SK-N-SH treated with all-trans-retinoic acid at 6 μM for 48 hours (cell line): Measurements from ENCODE around the gene FHOD3.

Experiments used
- ATAC-seq: fragments of 200-7000 bp; cut with Tn5 transposase; 3 replicates; pipeline ENCODE4 v1.9.1; 2020; ENCODE audit warnings: mild to moderate bottlenecking, moderate library complexity
- ARNTL ChIP-seq: fragments of 450-650 bp; formaldehyde crosslinking; IDR thresholded peaks from 2 replicates; pipeline ENCODE4 v1.5.0; 2020; ENCODE audit warnings: low read depth, mild to moderate bottlenecking, moderate library complexity, borderline replicate concordance
- CSDC2 ChIP-seq: fragments of 250-450 bp; sonication (Bioruptor Pico); IDR thresholded peaks from 2 replicates; pipeline ENCODE4 v1.5.0; 2020; ENCODE audit warnings: mild to moderate bottlenecking, moderate library complexity
- CSRNP3 ChIP-seq: fragments of 250-450 bp; sonication (Bioruptor Pico); IDR thresholded peaks from 2 replicates; pipeline ENCODE4 v1.5.1; 2021; ENCODE audit warnings: mild to moderate bottlenecking, moderate library complexity
- ESRRG ChIP-seq: fragments of 250-450 bp; sonication (Bioruptor Pico); IDR thresholded peaks from 2 replicates; pipeline ENCODE4 v1.6.1; 2021; ENCODE audit warnings: mild to moderate bottlenecking
- GLIS3 ChIP-seq: fragments of 250-450 bp; sonication (Bioruptor Pico); IDR thresholded peaks from 2 replicates; pipeline ENCODE4 v1.5.0; 2020; ENCODE audit warnings: mild to moderate bottlenecking, moderate library complexity
- POU6F1 ChIP-seq: fragments of 250-450 bp; sonication (Bioruptor Pico); IDR thresholded peaks from 2 replicates; pipeline ENCODE4 v1.8.0; 2021; ENCODE audit warnings: low read depth, mild to moderate bottlenecking, moderate library complexity, borderline replicate concordance
- PPARA ChIP-seq: fragments of 250-450 bp; sonication (Bioruptor Pico); IDR thresholded peaks from 2 replicates; pipeline ENCODE4 v1.5.0; 2020; ENCODE audit warnings: mild to moderate bottlenecking, borderline replicate concordance
- RARB ChIP-seq: fragments of 250-450 bp; sonication (Bioruptor Pico); IDR thresholded peaks from 2 replicates; pipeline ENCODE4 v1.8.0; 2021; ENCODE audit warnings: mild to moderate bottlenecking, moderate library complexity
- SNAI2 ChIP-seq: fragments of 250-450 bp; sonication (Bioruptor Pico); IDR thresholded peaks from 2 replicates; pipeline ENCODE4 v1.5.0; 2020; ENCODE audit warnings: mild to moderate bottlenecking, moderate library complexity
- TCF4 ChIP-seq: fragments of 250-450 bp; sonication (Bioruptor Pico); IDR thresholded peaks from 2 replicates; pipeline ENCODE4 v1.8.0; 2021; ENCODE audit warnings: mild to moderate bottlenecking, moderate library complexity, borderline replicate concordance
- TOX ChIP-seq: fragments of 250-450 bp; sonication (Bioruptor Pico); IDR thresholded peaks from 2 replicates; pipeline ENCODE4 v1.8.0; 2021; ENCODE audit warnings: mild to moderate bottlenecking, moderate library complexity, borderline replicate concordance
- TSHZ2 ChIP-seq: fragments of 250-450 bp; sonication (Bioruptor Pico); IDR thresholded peaks from 2 replicates; pipeline ENCODE4 v1.5.0; 2020; ENCODE audit warnings: mild to moderate bottlenecking, moderate library complexity
- ZC3H10 ChIP-seq: fragments of 250-450 bp; sonication (Bioruptor Pico); IDR thresholded peaks from 2 replicates; pipeline ENCODE4 v1.5.1; 2021; ENCODE audit warnings: mild to moderate bottlenecking, moderate library complexity
- ZFP3 ChIP-seq: fragments of 250-450 bp; sonication (Bioruptor Pico); IDR thresholded peaks from 2 replicates; pipeline ENCODE4 v1.5.0; 2020; ENCODE audit warnings: mild to moderate bottlenecking, moderate library complexity
- ZNF565 ChIP-seq: fragments of 450-650 bp; formaldehyde crosslinking; conservative IDR thresholded peaks from 2 replicates; pipeline ENCODE4 v1.5.0; 2020; ENCODE audit warnings: low read depth, mild to moderate bottlenecking, moderate library complexity
- TF ChIP-seq, protein P1 (sequence below): fragments of 250-450 bp; sonication (Bioruptor Pico); IDR thresholded peaks from 2 replicates; pipeline ENCODE4 v1.8.0; 2020; ENCODE audit warnings: mild to moderate bottlenecking, moderate library complexity, borderline replicate concordance
- TF ChIP-seq, protein P2 (sequence below): fragments of 250-450 bp; sonication (Bioruptor Pico); IDR thresholded peaks from 2 replicates; pipeline ENCODE4 v1.5.1; 2020; ENCODE audit warnings: low read depth, mild to moderate bottlenecking, moderate library complexity

Gene FHOD3

DNA sequence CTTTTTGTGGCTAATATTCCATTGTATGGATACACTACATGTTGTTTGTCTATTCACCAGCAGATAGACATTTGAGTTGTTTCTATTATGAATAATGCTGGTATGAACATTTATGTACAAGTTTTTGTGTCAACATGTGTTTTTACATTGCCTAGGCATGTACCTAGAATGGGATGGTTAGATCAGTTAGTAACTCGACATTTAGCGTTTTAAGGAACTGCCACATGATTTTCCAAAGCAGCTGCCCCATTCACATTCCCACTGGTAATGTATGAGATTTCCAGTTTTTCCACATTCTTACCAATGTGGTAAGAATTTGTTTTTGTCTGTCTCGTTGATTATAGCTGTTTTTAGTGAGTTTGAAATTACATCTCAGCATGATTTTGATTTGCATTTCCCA, 112.8 kb downstream of the FHOD3 start:
- no peak for TF ChIP-seq PPARA (CRISPR knock-in tag)
- TF ChIP-seq CSRNP3: no peak
- no peak for TF ChIP-seq ZC3H10 (CRISPR knock-in tag)
- TF ChIP-seq, protein P1, sequence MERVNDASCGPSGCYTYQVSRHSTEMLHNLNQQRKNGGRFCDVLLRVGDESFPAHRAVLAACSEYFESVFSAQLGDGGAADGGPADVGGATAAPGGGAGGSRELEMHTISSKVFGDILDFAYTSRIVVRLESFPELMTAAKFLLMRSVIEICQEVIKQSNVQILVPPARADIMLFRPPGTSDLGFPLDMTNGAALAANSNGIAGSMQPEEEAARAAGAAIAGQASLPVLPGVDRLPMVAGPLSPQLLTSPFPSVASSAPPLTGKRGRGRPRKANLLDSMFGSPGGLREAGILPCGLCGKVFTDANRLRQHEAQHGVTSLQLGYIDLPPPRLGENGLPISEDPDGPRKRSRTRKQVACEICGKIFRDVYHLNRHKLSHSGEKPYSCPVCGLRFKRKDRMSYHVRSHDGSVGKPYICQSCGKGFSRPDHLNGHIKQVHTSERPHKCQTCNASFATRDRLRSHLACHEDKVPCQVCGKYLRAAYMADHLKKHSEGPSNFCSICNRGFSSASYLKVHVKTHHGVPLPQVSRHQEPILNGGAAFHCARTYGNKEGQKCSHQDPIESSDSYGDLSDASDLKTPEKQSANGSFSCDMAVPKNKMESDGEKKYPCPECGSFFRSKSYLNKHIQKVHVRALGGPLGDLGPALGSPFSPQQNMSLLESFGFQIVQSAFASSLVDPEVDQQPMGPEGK (CRISPR knock-in tag): no peak
- no peak for TF ChIP-seq POU6F1 (CRISPR knock-in tag)
- no peak for TF ChIP-seq RARB (CRISPR knock-in tag)
- TF ChIP-seq ZFP3 (CRISPR knock-in tag): no peak
- no peak for TF ChIP-seq CSDC2 (CRISPR knock-in tag)
- TF ChIP-seq SNAI2 (CRISPR knock-in tag): no peak
- no peak for TF ChIP-seq ZNF565 (CRISPR knock-in tag)
- no peak for TF ChIP-seq TSHZ2 (CRISPR knock-in tag)
- TF ChIP-seq TOX (CRISPR knock-in tag): no peak
- TF ChIP-seq ESRRG: no peak
- no peak for TF ChIP-seq GLIS3
- ATAC-seq: no peak

DNA sequence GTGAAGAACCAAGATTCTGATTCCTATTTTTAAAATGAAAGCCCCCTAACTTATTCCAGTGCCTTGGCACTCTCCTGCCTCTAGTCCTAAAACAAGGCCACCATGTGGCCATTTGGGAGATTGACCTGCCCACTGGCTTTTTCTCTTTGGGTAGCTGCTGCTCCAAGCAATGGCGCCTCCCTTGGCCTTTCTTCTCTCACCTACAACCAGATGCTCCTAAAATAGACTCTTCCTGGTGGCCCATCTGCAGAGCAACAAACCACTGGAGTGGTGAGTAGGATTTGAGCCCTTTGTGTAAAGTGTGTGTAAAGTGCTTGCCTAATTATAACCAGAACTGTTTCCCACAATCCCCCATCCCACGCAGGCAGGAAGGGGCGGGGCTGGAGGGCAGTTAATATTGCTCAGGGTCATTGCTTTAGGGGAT, 114.2 kb downstream of the FHOD3 start:
- TF ChIP-seq SNAI2 (CRISPR knock-in tag) (no peak), RARB (CRISPR knock-in tag) (no peak), TOX (CRISPR knock-in tag) (no peak), ARNTL (CRISPR knock-in tag) (no peak), ZC3H10 (CRISPR knock-in tag) (no peak), POU6F1 (CRISPR knock-in tag) (no peak), PPARA (CRISPR knock-in tag) (no peak), TCF4 (CRISPR knock-in tag) (no peak), CSRNP3 (no peak), GLIS3 (no peak)
- TF ChIP-seq, protein P1 (CRISPR knock-in tag): no peak
- TF ChIP-seq, protein P2, sequence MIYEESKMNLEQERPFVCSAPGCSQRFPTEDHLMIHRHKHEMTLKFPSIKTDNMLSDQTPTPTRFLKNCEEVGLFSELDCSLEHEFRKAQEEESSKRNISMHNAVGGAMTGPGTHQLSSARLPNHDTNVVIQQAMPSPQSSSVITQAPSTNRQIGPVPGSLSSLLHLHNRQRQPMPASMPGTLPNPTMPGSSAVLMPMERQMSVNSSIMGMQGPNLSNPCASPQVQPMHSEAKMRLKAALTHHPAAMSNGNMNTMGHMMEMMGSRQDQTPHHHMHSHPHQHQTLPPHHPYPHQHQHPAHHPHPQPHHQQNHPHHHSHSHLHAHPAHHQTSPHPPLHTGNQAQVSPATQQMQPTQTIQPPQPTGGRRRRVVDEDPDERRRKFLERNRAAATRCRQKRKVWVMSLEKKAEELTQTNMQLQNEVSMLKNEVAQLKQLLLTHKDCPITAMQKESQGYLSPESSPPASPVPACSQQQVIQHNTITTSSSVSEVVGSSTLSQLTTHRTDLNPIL (CRISPR knock-in tag): no peak
- ATAC-seq: peak; percentile 50; the same call in 2 of the 3 replicates
